NCI-H1105 treated with DMSO at 0.1 percent for 48 hours (cell line): ENCODE data around the gene PTPRG.
A peak's percentile ranks its signal among the peaks of the same experiment; 100 is the strongest.

Experiments used
- DNase-seq: peaks from one replicate; lab custom pipeline; 2025; lab: John Stamatoyannopoulos, UW

Gene PTPRG

DNA sequence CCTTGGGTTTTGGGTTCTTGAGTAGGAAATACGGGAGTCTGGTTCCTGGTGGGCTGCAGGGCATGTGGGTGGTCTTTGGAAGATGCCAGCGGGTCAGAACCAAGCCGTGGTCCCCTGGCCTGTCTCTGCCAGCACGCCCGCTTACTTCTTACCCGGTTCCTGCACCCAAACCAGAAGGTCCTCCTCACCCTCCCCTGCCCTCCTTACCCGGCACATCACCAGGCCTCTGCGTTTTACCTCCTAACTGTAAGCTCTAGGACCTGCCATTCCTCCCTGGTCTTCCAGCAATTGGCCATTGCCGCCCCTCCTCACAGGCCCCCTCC, 628.0 kb downstream of the PTPRG start:
- no peak for DNase-seq

DNA sequence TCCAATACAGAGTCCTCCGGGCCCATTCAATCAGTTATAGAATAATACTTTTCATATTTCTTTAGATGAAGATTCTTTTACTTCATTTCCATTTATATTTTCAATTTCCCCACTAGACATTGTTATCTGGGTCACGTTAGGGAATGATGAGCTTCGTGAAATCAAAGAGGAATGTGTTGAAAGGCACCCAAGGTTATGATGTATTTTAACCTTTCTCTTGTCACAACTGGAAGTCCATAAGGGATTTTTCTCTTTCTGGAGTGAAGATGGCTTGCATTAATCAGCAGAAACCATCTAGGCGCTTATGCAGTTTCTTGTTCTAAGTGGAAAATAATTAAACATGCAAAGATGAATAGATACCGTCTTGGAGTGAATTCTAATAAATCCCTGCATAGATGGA, 631.5 kb downstream of the PTPRG start:
- DNase-seq, result no peak

DNA sequence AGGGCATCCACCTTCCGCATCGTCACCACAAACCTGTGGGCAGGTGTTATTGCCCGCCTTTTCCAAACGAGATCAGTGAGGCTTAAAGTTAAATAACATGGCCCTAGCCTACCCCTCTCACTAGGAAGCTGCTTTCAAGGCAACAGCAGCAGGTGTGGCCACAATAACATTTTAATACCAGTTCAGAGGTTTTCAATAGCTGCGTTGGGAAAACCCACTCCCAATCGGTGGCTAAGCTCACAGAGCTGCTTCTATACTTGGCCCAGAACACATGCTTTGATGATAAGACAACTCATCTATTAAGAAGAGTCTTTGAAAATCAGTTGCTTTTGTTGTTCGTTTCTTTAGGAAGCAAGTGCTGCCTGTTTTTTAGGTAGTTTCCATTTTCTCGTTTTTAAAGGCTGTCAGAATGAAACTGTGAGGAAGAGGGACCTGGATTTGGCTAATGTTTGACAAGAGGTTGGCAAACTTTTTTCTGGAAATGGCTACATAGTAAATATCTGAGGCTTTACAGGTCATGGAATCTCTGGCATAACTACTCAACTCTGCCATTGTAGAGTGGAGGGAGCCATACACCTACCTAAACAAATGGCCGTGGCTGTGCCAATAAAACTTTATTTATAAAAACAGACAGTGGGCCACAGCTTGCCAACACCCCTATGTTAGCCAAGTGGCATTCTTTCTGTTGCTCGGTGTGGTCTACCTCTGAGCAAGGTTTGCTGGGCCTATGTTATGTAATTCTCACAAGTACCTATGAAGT, 632.4 kb downstream of the PTPRG start:
- no peak for DNase-seq

DNA sequence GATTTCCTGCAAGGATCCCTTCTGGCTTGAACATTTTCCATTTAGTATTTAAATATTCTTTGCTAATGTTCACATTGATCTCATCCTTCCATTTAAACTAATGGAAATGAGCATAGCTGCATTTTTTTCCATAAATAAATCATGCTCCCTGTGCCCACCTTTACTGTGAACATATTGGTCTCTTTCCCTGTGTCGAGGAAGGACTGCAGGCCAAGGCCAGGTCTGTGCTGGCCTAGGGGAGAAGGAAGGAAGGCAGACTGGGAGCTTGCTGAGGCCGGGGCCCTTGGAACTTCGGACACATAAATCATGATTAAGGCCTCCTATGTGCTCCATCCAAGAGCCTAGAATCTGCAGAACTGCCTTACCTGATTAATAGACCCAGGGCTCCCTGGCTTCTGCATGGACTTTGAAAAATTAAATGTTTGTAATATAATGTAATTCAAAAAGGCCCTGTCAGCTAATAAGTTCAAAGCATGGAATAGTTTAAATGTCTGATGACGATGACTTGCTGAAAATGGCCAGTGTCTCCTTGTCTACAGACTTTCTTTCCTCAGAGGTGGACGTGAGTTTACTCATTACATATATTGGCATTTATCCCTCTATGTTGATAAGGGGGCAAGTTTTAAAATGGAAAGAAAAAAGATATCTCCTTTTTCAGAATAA, 636.1 kb downstream of the PTPRG start:
- DNase-seq, result no peak

DNA sequence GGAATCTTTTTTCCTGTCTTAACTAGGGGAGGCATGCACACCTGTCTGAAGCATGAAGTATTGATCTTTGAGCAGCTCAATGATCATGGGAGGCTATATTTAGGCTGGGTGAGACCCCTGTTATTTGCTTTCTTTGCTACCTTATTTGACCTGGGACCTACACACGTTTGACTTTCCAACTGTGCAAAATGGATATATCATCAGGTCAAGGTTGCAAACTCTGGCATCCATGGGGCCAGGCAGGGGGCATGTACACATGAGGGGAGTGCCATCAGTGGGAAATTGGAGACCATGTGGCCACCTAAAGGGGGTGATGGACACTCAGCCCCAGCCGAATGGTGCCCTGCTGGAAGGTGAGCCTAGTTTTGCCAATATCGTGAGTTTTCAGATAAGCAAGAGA, 637.8 kb downstream of the PTPRG start:
- no peak for DNase-seq

DNA sequence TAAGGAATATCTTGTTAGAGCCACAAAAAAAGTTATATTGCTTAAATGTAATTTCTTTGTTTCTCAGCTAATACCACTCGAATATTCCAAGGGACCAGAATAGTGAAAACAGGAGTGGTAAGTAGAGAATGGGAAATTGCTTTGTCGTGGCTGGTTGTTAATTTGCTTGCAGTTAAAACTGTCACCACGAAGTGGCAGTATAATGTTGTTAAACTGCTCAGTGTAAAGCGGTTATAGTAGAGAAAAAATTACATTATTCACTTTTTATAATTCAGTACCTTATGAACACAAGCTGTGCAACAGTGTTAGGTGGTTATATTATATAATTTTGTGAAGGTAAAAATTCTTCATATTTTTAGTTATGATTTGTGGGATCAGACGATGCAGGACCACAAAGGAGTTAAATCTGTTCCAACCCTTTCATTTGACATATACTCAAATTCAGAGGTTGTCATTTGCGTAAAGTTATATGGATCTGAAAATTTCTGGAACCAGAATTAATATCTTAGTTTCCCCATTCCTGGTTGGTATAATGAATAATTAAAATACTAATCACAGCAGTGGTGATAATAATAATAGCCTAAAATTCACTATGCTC, 640.2 kb downstream of the PTPRG start:
- peak; percentile 11 for DNase-seq

DNA sequence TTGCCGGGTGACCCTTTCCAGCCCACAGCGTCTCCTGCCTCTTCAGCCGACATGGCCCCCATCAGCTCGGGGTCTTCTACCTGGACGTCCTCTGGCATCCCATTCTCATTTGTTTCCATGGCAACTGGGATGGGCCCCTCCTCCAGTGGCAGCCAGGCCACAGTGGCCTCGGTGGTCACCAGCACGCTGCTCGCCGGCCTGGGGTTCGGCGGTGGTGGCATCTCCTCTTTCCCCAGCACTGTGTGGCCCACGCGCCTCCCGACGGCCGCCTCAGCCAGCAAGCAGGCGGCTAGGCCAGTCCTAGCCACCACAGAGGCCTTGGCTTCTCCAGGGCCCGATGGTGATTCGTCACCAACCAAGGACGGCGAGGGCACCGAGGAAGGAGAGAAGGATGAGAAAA, 641.8 kb downstream of the PTPRG start:
- no peak for DNase-seq

DNA sequence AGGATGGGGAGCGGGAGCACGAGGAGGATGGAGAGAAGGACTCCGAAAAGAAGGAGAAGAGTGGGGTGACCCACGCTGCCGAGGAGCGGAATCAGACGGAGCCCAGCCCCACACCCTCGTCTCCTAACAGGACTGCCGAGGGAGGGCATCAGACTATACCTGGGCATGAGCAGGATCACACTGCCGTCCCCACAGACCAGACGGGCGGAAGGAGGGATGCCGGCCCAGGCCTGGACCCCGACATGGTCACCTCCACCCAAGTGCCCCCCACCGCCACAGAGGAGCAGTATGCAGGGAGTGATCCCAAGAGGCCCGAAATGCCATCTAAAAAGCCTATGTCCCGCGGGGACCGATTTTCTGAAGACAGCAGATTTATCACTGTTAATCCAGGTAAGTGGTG, 642.2 kb downstream of the PTPRG start:
- DNase-seq, result no peak

DNA sequence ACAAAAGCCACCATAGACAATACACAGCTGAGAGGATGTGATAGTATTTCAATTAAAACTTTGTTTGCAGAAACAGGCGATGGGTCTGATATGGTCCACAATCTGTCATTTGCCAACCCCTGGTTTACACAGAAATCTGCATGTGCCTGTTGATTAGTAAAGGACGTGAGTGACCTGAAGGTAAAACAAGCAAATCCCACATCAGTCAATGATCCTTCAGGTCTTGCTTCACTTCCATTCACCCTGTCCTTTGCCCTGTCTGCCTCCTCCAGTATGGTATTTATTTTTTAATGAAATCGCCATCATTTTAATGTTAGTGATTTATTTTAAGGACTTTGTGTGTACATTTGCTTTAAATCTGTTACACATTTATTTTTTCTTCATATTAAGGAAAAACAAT, 645.8 kb downstream of the PTPRG start:
- DNase-seq, result no peak

DNA sequence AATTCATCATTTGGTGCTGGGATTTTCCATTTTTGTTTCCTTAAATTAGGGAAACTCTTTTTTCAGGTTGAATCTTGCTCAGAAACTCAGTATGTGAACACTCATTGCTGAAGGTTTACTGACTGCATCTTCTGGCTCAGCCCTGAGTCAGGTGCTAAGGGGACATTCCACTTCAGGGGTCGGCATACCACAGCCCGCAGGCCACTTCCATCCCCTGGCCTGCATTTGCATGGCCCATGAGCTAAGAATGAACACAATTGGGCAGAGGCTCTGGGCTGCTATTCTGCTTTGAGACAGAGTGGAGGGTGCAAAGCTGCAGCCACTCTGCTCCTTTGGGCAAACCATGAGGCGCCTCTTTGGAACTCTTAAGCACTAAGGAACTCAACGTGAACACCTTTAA, 647.0 kb downstream of the PTPRG start:
- DNase-seq, result no peak

DNA sequence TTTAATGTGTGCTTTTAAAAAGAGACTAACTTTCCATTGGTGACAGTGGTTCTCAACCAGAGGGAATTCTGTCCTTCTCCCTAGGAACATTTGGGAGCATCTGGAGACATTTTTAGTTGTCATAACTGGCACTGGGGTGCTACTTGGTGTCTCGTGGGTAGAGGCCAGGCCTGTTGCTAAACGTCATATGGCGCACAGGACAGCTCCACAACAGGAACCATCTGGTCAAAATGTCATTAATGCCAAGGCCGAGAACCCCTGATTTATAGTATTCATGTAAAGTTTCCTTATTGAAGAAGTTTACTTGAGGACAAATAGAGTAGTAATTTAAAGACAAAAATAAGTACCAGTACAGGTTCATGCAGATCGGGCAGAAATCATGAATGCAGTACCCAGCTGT, 647.7 kb downstream of the PTPRG start:
- DNase-seq, result no peak

DNA sequence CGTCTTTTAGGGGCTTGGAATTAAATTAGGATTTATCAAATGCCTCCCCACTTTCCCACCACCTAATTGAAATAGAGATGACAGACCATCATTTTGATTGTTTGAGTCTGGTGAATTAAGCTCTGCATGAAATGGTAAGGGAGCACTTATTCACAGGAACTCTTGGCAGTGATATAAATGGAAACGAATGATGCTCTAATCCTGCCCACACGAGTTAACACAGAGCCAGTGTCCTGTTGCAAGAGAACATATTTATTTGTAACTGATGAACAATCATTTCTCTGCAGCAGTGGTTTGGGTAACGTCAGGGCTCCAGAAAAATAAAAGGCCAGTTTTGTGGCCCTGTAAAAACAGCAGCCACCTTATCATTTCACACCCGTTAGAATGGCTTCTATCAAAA, 648.6 kb downstream of the PTPRG start:
- DNase-seq, result no peak

DNA sequence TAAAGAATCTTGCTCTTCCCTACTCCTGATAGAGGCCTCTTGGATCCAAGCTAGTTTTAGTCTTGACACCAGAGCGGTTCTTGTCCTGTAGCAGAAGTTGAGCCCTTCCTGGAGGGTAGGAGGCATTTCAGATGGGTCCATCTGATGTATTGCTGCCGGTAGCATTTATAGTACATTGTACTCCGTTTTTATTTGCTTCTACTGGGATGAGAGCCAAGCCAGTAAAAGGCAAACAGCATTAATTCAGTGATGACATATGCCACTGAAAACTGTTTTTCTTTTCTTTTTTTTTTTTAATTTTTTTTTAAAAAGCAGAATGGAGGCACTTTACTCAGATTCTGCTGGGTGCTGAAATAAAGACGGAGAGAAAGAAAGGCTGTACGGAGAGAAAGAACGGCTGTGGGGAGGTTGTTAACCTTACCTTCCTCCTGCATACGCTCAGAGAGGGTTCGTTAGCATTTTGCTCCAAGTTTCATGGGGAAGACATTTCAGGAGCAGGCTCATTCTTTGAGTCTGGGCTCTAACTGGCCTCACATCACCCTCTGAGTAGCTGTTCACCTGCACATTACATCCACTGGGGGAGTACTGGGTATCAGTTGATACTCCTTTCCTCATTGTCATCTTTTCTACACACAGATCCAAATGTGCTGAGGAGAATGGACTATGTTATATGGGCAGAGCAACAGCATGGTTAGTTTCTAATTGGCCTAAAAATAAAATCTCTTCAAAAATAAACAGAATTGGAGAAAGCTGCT, 650.5 kb downstream of the PTPRG start:
- DNase-seq, result peak; percentile 4

DNA sequence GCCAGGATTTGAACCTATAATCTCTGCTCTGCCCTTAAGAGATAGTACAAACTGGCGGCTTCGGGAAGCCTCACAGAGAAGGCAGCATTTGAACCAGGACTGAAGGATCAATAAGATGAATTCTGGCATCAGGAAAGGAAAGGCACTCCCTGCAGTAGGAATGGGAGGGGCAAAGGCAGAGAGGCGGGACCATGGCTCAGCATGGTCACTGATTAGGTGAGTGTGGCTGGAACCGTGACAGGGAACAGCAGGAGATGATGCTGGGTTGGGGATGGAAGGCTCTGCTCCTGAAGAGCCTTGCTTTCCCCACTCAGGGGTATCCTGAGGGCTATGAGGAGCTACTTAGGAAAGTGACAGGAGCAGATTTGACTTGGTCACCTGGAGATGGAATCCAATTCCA, 653.5 kb downstream of the PTPRG start:
- no peak for DNase-seq

DNA sequence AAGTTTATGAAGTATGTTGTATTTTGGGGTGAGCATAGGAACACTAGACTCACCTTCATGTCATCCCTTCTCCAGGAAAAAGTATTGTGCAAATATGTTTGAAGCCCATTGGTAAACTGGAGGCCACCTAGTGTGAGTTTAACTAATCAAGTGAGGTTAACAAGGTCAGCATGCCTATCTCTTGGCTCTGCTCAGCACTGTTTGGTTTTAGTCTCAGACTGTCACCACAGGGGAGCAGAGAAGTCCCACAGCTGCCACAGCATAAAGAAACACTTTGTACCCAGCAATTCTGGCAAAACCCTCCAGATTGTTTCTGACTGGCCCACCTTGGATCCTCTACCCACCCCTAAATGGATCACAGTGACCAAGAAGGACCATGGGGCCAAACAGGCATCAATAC, 659.2 kb downstream of the PTPRG start:
- no peak for DNase-seq

DNA sequence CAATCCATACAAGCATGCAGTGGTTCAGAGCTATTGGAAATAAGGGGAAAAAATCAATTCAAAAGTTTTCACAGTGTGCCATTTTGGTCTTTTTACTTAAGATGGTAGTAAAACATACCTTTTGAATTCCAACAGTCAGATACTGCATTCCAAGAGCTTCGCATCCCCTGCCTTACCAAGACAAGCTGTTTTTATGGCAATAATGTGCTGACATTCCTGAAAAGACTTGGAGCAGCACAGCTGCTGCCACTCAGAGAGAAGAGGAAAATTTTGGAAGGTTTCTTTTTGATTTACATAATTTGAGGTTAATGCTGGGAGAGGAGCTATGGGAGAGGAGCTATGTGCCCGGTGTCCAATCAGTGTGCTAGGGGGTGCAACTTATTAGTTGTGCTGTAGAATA, 663.7 kb downstream of the PTPRG start:
- no peak for DNase-seq

DNA sequence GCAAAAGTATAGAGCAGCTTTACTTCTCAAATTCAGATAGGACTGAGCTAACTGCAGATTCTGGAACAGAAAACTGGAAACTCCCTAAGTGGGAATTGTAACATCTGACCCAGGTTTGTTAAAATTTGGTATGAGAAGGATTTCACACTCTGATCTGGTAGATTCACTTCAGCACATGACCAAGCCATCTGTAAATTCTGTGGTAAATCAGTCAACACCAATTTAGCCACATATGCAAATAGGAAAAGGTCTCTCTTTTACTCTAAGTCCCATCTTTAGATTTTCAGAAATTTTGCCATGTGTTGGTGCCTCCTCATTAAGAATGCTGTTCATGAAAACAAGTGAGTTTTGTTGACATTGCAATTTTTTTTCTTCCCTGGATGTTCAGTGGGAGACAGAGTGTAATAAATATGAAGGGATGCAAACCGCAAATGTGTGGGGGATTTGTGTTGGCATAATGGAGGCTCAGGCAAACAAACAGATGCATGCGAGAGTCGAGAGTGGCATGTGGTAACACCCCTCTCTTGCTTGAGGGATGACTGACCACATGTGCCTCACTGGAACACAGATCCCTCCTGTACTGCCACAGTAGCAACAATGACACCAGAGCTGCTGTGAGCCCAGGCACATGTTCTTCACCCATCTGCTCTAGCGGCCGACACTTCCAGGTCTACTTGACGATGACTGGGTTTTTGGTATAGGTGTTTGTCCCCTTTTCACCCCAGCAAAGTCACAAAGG, 665.4 kb downstream of the PTPRG start:
- no peak for DNase-seq

DNA sequence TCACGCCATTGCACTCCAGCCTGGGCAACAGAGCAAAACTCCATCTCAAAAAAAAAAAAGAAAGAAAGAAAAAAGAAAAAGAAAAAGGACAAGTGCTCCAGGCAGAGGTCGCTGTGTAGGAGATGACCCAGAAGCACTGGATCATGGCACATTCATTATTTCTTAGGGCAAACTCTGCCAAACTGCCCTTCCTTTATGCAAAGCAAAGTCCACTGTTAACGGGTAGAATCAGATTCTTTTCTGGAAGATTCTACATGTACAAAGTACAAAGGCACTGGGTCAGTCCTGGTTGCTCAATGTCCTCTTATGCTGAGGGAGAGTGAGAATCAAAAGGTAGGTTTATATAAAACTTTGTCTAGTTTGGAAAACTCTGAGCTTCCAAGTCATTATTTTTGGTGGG, 667.1 kb downstream of the PTPRG start:
- no peak for DNase-seq

DNA sequence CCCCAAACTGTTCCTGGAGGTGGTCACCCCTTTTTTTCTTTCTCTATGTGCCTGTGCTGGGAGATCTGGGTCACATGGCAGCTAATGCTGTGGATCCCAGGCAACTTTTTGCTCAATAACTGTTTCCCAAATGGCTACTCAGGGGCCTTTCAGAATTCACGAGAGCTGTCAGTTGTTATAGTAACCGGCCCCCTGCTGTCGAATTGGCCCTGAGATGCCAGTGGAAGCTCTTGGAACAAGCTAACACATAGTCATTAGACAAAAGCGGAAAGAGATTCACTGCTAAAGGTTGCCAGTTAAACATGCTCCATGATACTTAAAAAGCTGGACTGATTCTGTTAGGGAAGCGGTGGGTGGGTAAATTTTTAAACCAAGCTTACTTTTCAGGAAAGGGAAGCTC, 667.8 kb downstream of the PTPRG start:
- no peak for DNase-seq

DNA sequence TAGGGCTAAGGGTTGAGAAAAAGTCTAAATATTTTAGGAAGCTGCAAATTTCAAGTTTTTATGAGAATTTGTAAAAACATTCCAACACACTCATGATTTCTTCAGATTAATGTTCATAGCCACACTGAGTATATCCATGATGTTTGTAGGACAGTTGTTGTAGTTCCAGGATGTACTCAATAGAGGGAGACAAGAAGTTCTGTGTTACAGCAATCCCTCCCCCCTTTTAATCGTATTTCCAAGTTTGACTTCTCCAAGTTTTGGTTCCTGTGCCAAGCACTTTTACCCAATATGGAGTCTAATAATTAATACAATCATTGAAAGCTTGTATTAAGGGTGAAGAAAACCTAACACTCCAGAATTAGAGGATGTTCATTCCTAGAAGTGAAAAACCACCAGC, 668.5 kb downstream of the PTPRG start:
- no peak for DNase-seq

DNA sequence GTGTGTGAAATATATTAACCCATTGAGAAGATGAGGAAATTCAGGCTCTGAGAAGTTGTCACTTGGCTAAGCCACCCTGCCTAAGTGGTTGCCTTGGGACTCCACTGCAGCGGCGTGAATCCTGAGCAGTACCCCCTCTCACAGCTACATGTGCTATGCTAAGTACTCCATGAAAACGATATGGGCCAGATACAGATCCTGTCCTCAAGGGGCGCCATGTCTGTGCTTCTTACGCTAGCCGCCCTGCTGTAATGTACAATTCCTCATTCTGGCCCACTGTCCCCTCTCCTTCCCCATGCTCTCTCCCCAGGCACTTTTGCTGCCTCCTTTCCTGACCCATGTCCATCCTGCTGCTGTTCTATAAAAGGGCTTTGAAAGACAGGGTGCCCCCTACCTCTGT, 671.7 kb downstream of the PTPRG start:
- DNase-seq, result no peak

DNA sequence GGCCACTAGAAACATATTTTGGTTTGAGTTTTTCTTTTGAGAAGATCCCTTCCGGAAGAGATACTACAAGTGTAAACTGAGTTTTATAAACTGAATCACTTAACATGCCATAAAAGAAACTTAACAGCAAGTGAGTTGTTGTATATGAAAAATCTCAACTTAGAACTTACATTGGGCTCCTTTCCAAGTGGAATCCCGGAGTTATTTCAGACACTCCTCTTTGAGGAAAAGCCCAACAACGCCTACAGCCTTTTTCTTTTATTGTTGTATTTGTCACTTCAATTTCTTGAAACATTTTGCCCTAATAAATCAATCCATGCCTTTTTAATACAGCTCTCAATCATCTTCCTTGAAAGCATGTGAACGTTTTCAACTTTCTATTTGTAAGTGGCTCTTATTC, 674.6 kb downstream of the PTPRG start:
- no peak for DNase-seq
